Stomach (tissue), 9 donors: Measurements from ENCODE around the gene FMN1. TPM values are rescaled to one million over a fixed set of nuclear protein-coding genes. Genes with fewer than 3 reads are reported as not detected.

Experiments used
- DNase-seq, 2 donors: peaks; one replicate each; pipeline versions ENCODE4 v3.0.0 to v3.0.0-alpha.2; 2013 to 2019
- H3K27ac ChIP-seq, 5 donors: fragments of 200-600 bp in 4 of 5; sonication (generic) in 4 of 5; one replicate each; pipeline ENCODE4 v1.5.1; 2013 to 2019; ENCODE audit warnings: mild to moderate bottlenecking in 1 of 5, moderate library complexity in 1 of 5
- H3K27me3 ChIP-seq, 3 donors: fragments of 200-600 bp; sonication (generic); one replicate each; pipeline ENCODE4 v1.5.1; 2017 to 2019; ENCODE audit warnings: mixed run types in 1 of 3
- H3K36me3 ChIP-seq, 4 donors: fragments of 200-600 bp; sonication (generic); 1 replicate in 3 of 4; 2 replicates in 1 of 4; pipeline ENCODE4 v1.5.1; 2016 to 2019
- H3K4me1 ChIP-seq, 4 donors: fragments of 200-600 bp; sonication (generic); one replicate each; pipeline ENCODE4 v1.5.1; 2016 to 2019
- H3K4me3 ChIP-seq, 4 donors: fragments of 200-600 bp; sonication (generic) in 3 of 4; one replicate each; pipeline ENCODE4 v1.5.1; 2016 to 2019; ENCODE audit warnings: mild to moderate bottlenecking in 1 of 4
- H3K9me3 ChIP-seq, 4 donors: fragments of 200-600 bp; sonication (generic); one replicate each; pipeline ENCODE4 v1.5.1; 2016 to 2019
- EP300 ChIP-seq: sonication (generic); formaldehyde crosslinking; IDR thresholded peaks from one replicate; pipeline ENCODE4 v1.6.1; 2017; ENCODE audit warnings: antibody characterized with exemption
- POLR2A ChIP-seq, 4 donors: fragments of 450-650 bp; IDR thresholded peaks; one replicate each; pipeline ENCODE4 v1.6.1; 2016; ENCODE audit warnings: antibody characterized with exemption in 4 of 4, control low read depth in 2 of 4, mild to moderate bottlenecking in 1 of 4, moderate library complexity in 1 of 4
- POLR2AphosphoS5 ChIP-seq, 3 donors: sonication (generic); formaldehyde crosslinking; IDR thresholded peaks; one replicate each; pipeline ENCODE4 v1.6.1; 2016; ENCODE audit warnings: antibody characterized with exemption in 3 of 3
- whole genome bisulfite sequencing, 5 donors: extraction: QIAGEN DNeasy Blood & Tissue Kit in 3 of 5; methylation state at CpG; one replicate each; pipeline versions ENCODE4 v1.1.5 to v1.1.7; 2013 to 2018; 5-methylcytosine and 5-hydroxymethylcytosine counted together
- intact Hi-C: fragments of 100-400 bp; cut with DNase I; formaldehyde crosslinking; loops from one replicate; pipeline ENCODE4 v1.15.1; 2023; ENCODE audit warnings: low total_unique reads
- polyA plus RNA-seq, 3 donors: library from polyadenylated mRNA; stranded (reverse); fragments of 200-250 nt; gene quantifications; one replicate each; pipeline ENCODE4 v1.2.3, GENCODE V29; 2013
- total RNA-seq, 5 donors: library from RNA; depleted of rRNA; stranded (reverse); fragments of >200 nt; gene quantifications; one replicate each; pipeline versions ENCODE4 v1.1.0 to v1.2.3, GENCODE V29; 2014 to 2016
- TF ChIP-seq, protein P1 (sequence below), 7 experiments: fragments of 450-650 bp in 4 of 7; fragments of 200-600 bp in 3 of 7; sonication (generic) in 3 of 7; IDR thresholded peaks; one replicate each; pipeline ENCODE4 v1.5.1; 2016 to 2019; ENCODE audit warnings: antibody characterized with exemption in 7 of 7, control low read depth in 2 of 7, mild to moderate bottlenecking in 1 of 7
- donor health status: healthy with polysubstance abuse.
- donor health status: Bipolar disorder and iron deficiency.
- donor health status: healthy.

The FMN1 gene
- total and polyA plus RNA-seq, 8 donors, result 0.40 to 58.0 (median 22.9) TPM

DNA sequence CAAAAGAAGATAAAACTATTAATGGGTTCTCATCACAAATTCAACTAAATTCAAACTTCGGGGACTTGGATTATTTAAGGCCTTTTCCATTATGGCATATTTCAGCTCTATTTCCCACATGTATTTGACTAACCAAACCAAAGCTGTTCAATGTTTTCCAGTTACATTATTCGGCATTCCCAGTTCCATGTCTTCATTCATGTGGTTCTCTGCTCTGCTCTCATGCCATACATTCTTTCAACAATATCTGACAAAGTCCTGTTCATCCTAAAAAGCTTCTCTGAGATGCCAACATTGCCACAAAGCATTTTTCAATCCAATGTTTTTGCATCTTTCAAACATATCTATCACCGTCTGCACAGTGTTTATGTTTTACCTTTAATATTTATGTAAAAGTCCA is 335.3 kb downstream of the FMN1 start:
- 85 to 95% (median 89%) methylated on average over 3 of the region's 3 CpGs for WGBS, 5 donors
- no peak for TF ChIP-seq POLR2A (IDR thresholded peaks at IDR 0.05)
- no peak for TF ChIP-seq EP300
- TF ChIP-seq, protein P1, sequence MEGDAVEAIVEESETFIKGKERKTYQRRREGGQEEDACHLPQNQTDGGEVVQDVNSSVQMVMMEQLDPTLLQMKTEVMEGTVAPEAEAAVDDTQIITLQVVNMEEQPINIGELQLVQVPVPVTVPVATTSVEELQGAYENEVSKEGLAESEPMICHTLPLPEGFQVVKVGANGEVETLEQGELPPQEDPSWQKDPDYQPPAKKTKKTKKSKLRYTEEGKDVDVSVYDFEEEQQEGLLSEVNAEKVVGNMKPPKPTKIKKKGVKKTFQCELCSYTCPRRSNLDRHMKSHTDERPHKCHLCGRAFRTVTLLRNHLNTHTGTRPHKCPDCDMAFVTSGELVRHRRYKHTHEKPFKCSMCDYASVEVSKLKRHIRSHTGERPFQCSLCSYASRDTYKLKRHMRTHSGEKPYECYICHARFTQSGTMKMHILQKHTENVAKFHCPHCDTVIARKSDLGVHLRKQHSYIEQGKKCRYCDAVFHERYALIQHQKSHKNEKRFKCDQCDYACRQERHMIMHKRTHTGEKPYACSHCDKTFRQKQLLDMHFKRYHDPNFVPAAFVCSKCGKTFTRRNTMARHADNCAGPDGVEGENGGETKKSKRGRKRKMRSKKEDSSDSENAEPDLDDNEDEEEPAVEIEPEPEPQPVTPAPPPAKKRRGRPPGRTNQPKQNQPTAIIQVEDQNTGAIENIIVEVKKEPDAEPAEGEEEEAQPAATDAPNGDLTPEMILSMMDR (IDR thresholded peaks at IDR 0.05), result no peak
- no peak for TF ChIP-seq POLR2AphosphoS5 (IDR thresholded peaks at IDR 0.05)
- Histone ChIP-seq H3K9me3 (no peaks in the 10 kb centered on the region), H3K4me3 (no peak overlapping the region), H3K4me1 (peaks cover 0 to 25% (median 15%) of the 10 kb centered on the region in 4 donors), H3K36me3 (peaks cover 0 to 29% (median 6%) of the 10 kb centered on the region in 4 donors), H3K27me3 (no peaks in the 10 kb centered on the region), H3K27ac (no peak overlapping the region)
- intact Hi-C loops, result no loop called here
- DNase-seq, result no peak

DNA sequence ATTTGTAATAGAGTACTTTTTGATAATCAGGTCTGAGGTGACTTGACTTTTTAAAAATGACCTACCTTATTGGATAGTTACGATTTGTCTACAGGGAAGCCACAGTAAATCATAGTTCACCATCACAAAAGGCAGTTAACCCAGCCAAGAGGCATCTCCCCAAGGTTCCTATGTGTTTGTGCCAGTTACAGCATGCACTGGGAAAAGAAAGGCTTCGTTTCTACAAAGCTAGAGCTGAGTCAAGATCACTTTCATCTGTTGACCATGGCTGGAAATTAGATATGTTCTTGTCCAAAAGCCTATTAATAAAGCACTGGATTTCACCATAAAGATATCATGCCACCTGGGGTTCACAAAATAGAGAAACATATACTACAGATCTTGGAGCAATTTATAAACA is 336.8 kb downstream of the FMN1 start:
- no peak for DNase-seq
- Histone ChIP-seq H3K36me3 (peaks cover 0 to 29% (median 6%) of the 10 kb centered on the region in 4 donors), H3K4me3 (no peak overlapping the region), H3K4me1 (peaks cover 0 to 23% (median 15%) of the 10 kb centered on the region in 4 donors), H3K9me3 (no peaks in the 10 kb centered on the region), H3K27ac (no peak overlapping the region), H3K27me3 (no peaks in the 10 kb centered on the region)
- 76 to 90% (median 85%) methylated on average over 2 of the region's 2 CpGs for WGBS, 5 donors
- no peak for TF ChIP-seq POLR2A (IDR thresholded peaks at IDR 0.05)
- no peak for TF ChIP-seq POLR2AphosphoS5 (IDR thresholded peaks at IDR 0.05)
- TF ChIP-seq, protein P1 (IDR thresholded peaks at IDR 0.05), result no peak
- no peak for TF ChIP-seq EP300
- intact Hi-C loops, result no loop called here

DNA sequence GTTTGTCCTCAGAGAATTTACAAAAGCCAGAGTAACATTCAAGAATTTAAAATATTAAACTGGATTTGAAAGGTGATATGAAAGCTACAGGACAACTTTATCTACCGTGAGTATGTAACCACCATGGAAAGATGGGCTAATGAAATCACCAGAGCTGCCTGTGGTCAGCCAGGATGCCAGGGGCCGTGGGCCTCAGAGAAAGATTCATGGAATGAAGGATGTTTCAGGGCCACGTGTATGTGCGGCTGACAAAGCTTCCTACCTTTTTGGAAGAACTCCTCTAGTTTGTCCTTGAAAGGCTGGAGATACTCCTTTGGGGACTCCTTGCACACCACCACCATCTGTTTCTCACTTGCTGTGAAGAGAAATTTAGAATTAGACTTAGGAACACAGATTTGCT is 337.8 kb downstream of the FMN1 start:
- no peak for TF ChIP-seq POLR2A (IDR thresholded peaks at IDR 0.05)
- TF ChIP-seq, protein P1 (IDR thresholded peaks at IDR 0.05), result no peak
- TF ChIP-seq POLR2AphosphoS5 (IDR thresholded peaks at IDR 0.05), result no peak
- no peak for TF ChIP-seq EP300
- peak overlapping the region in 4 of 5 donors; percentile 15 to 52 (median 34) for H3K27ac ChIP-seq
- peaks cover 0 to 25% (median 6%) of the 10 kb centered on the region in 4 donors for H3K36me3 ChIP-seq
- intact Hi-C loops, result no loop called here
- no peak overlapping the region for H3K4me3 ChIP-seq
- H3K27me3 ChIP-seq, result no peaks in the 10 kb centered on the region
- DNase-seq, result no peak
- WGBS, 5 donors, result 80 to 87% (median 85%) methylated on average over 4 of the region's 4 CpGs
- no peaks in the 10 kb centered on the region for H3K9me3 ChIP-seq
- H3K4me1 ChIP-seq, result peaks cover 0 to 15% (median 11%) of the 10 kb centered on the region in 4 donors

DNA sequence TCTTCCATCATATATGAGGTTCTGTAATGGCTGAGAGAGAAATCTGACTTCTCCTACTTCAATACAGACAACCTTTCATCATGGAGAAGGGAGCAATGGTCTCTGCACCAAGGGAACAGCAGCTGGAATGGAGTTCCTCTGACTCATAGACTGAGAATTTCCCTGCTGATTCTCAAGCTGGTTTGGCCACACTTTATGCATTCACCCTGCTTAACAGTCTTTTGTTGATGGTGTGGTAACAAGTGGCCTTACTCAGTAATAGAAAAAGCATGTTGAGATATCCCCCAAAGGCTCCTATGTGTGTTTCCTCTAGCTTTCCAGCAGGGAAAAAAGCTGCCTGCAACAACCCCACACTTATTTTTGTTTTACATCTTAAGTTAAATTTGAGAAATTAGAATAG is 338.6 kb downstream of the FMN1 start:
- Histone ChIP-seq H3K27ac (peak overlapping the region in 4 of 5 donors; percentile 15 to 52 (median 34)), H3K36me3 (peaks cover 0 to 25% (median 6%) of the 10 kb centered on the region in 4 donors), H3K4me1 (peaks cover 0 to 8% (median 6%) of the 10 kb centered on the region in 4 donors), H3K27me3 (no peaks in the 10 kb centered on the region), H3K9me3 (no peaks in the 10 kb centered on the region), H3K4me3 (no peak overlapping the region)
- intact Hi-C loops, result no loop called here
- TF ChIP-seq POLR2A (IDR thresholded peaks at IDR 0.05) (no peak), POLR2AphosphoS5 (IDR thresholded peaks at IDR 0.05) (peak; percentile 23 to 83 (median 43))
- no peak for DNase-seq

DNA sequence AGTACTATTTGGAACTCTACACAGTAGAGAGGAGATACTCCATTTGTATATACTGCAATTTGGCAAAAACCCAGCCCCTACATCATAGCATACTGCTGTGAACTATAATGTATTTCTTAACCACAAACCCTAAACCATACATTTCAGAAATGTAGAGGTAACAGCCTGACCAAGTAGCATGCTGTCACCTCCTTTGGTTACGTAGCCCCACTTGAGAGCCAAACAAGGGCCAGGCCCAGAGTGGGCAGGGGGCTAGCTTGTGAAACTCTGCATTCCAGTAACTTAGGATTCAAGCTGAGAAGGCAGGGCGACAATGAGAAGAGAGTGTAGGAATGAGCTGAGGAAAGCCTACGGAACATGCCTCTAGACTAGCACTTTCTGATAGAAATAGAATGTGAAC is 340.9 kb downstream of the FMN1 start:
- Histone ChIP-seq H3K9me3 (no peaks in the 10 kb centered on the region), H3K4me3 (no peak overlapping the region), H3K27ac (no peak overlapping the region), H3K4me1 (peaks cover 0 to 8% (median 6%) of the 10 kb centered on the region in 4 donors), H3K27me3 (no peaks in the 10 kb centered on the region), H3K36me3 (peaks cover 0 to 19% (median 3%) of the 10 kb centered on the region in 4 donors)
- intact Hi-C loops, result no loop called here
- TF ChIP-seq POLR2AphosphoS5 (IDR thresholded peaks at IDR 0.05), result no peak
- TF ChIP-seq EP300, result no peak
- TF ChIP-seq, protein P1 (IDR thresholded peaks at IDR 0.05), result no peak
- TF ChIP-seq POLR2A (IDR thresholded peaks at IDR 0.05), result no peak
- WGBS, 5 donors, result 93 to 99% (median 98%) methylated on average over 3 of the region's 3 CpGs
- DNase-seq, result no peak
